ENCODE results near the gene TRAPPC2L.

TRAPPC2L gene

GRCh38 chr16:88894681-88895300 lies 37.9 kb downstream of the TRAPPC2L start:
- no peak for TF ChIP-seq REST (IDR thresholded peaks at IDR 0.05; ENCODE audit: insufficient read depth in 1 of 2, low read depth in 2 of 2, low read length in 2 of 2)
- no peak for TF ChIP-seq POLR2AphosphoS5 (IDR thresholded peaks at IDR 0.05; ENCODE audit: low read depth, low read length)
- no peak for TF ChIP-seq TAF1 (IDR thresholded peaks at IDR 0.05; ENCODE audit: borderline replicate concordance, insufficient read depth, low read length)
- no peak for TF ChIP-seq FOXP2 (optimal IDR thresholded peaks at IDR 0.05; ENCODE audit: borderline replicate concordance, extremely low read depth, extremely low read length, insufficient read depth)
- TF ChIP-seq SIN3A (IDR thresholded peaks at IDR 0.05; ENCODE audit: borderline replicate concordance, insufficient read depth, low read length) = no peak

GRCh38 chr16:88895335-88895734 lies 38.4 kb downstream of the TRAPPC2L start:
- TF ChIP-seq POLR2AphosphoS5 (IDR thresholded peaks at IDR 0.05; ENCODE audit: low read depth, low read length) (no peak), FOXP2 (optimal IDR thresholded peaks at IDR 0.05; ENCODE audit: borderline replicate concordance, extremely low read depth, extremely low read length, insufficient read depth) (no peak), REST (IDR thresholded peaks at IDR 0.05; ENCODE audit: insufficient read depth in 1 of 2, low read depth in 2 of 2, low read length in 2 of 2) (no peak), SIN3A (IDR thresholded peaks at IDR 0.05; ENCODE audit: borderline replicate concordance, insufficient read depth, low read length) (no peak), TAF1 (IDR thresholded peaks at IDR 0.05; ENCODE audit: borderline replicate concordance, insufficient read depth, low read length) (no peak)

- no peak for TF ChIP-seq TAF1 (IDR thresholded peaks at IDR 0.05; ENCODE audit: borderline replicate concordance, insufficient read depth, low read length)
These were observed 39.5 kb downstream of the TRAPPC2L start for GRCh38 chr16:88896238-88897070.

GRCh38 chr16:88897696-88898425 lies 40.9 kb downstream of the TRAPPC2L start:
- TF ChIP-seq POLR2AphosphoS5 (IDR thresholded peaks at IDR 0.05; ENCODE audit: low read depth, low read length) (no peak), TAF1 (IDR thresholded peaks at IDR 0.05; ENCODE audit: borderline replicate concordance, insufficient read depth, low read length) (no peak), REST (IDR thresholded peaks at IDR 0.05; ENCODE audit: insufficient read depth in 1 of 2, low read depth in 2 of 2, low read length in 2 of 2) (no peak), SIN3A (IDR thresholded peaks at IDR 0.05; ENCODE audit: borderline replicate concordance, insufficient read depth, low read length) (no peak), FOXP2 (optimal IDR thresholded peaks at IDR 0.05; ENCODE audit: borderline replicate concordance, extremely low read depth, extremely low read length, insufficient read depth) (no peak)

- TF ChIP-seq TAF1 (IDR thresholded peaks at IDR 0.05; ENCODE audit: borderline replicate concordance, insufficient read depth, low read length) (no peak), SIN3A (IDR thresholded peaks at IDR 0.05; ENCODE audit: borderline replicate concordance, insufficient read depth, low read length) (no peak), FOXP2 (optimal IDR thresholded peaks at IDR 0.05; ENCODE audit: borderline replicate concordance, extremely low read depth, extremely low read length, insufficient read depth) (no peak), POLR2AphosphoS5 (IDR thresholded peaks at IDR 0.05; ENCODE audit: low read depth, low read length) (no peak)
These were observed 43.2 kb downstream of the TRAPPC2L start for GRCh38 chr16:88899901-88900661.
